Measurements from ENCODE around the gene TVP23C.
"Not testable (repeated sequence)": the region's sequence is repeated elsewhere in the genome, so short reads cannot be mapped to it uniquely, and the experiment has no call there.

TVP23C gene

GRCh38 chr17:15507001-15507400 lies 56.3 kb downstream of the TVP23C start:
- no peaks in the 10 kb centered on the region for H4K20me1 ChIP-seq (ENCODE audit: insufficient read depth, low read length, poor library complexity, severe bottlenecking)
- H3K27me3 ChIP-seq (ENCODE audit: insufficient read depth, low read length, poor library complexity, severe bottlenecking): no peaks in the 10 kb centered on the region
- no peak overlapping the region for H2AFZ ChIP-seq (ENCODE audit: low read length)
- no peaks in the 10 kb centered on the region for H3K9me3 ChIP-seq (ENCODE audit: insufficient read depth, low read depth, low read length)
- H3F3A ChIP-seq (ENCODE audit: low read depth): no peaks in the 10 kb centered on the region
- no peak overlapping the region for H3K4me2 ChIP-seq (ENCODE audit: low read depth, low read length, poor library complexity, severe bottlenecking)
- no peaks in the 10 kb centered on the region for H3K9me2 ChIP-seq (replicated peaks; ENCODE audit: low read depth, low read length)
- H3K9ac ChIP-seq (ENCODE audit: low read depth, low read length, poor library complexity, severe bottlenecking): no peak overlapping the region
- H3K79me2 ChIP-seq (ENCODE audit: insufficient read depth, low read length): no peaks in the 10 kb centered on the region
- no peak for TF ChIP-seq CTCF (conservative IDR thresholded peaks at IDR 0.05; ENCODE audit: low read length)
- no peak for TF ChIP-seq EZH2phosphoT487 (IDR thresholded peaks at IDR 0.05; ENCODE audit: borderline replicate concordance)
- H3K4me1 ChIP-seq (ENCODE audit: insufficient read depth, low read length, poor library complexity, severe bottlenecking): no peaks in the 10 kb centered on the region
- no peaks in the 10 kb centered on the region for H3K36me3 ChIP-seq (ENCODE audit: insufficient read depth, low read length)
- H3K4me3 ChIP-seq (ENCODE audit: low read length, poor library complexity, severe bottlenecking): no peak overlapping the region

GRCh38 chr17:15505708-15506107 lies 57.6 kb downstream of the TVP23C start:
- H3K9me3 ChIP-seq (ENCODE audit: insufficient read depth, low read depth, low read length); H3K27me3 ChIP-seq (ENCODE audit: insufficient read depth, low read length, poor library complexity, severe bottlenecking); H2AFZ ChIP-seq (ENCODE audit: low read length); H3K79me2 ChIP-seq (ENCODE audit: insufficient read depth, low read length); H3K36me3 ChIP-seq (ENCODE audit: insufficient read depth, low read length); H3K9me2 ChIP-seq (replicated peaks; ENCODE audit: low read depth, low read length); H4K20me1 ChIP-seq (ENCODE audit: insufficient read depth, low read length, poor library complexity, severe bottlenecking); H3F3A ChIP-seq (ENCODE audit: low read depth); H3K9ac ChIP-seq (ENCODE audit: low read depth, low read length, poor library complexity, severe bottlenecking); H3K4me2 ChIP-seq (ENCODE audit: low read depth, low read length, poor library complexity, severe bottlenecking); H3K4me1 ChIP-seq (ENCODE audit: insufficient read depth, low read length, poor library complexity, severe bottlenecking); H3K4me3 ChIP-seq (ENCODE audit: low read length, poor library complexity, severe bottlenecking): not testable (repeated sequence)

GRCh38 chr17:15503731-15504130 lies 59.6 kb downstream of the TVP23C start:
- H3K4me3 ChIP-seq (ENCODE audit: low read length, poor library complexity, severe bottlenecking): no peak overlapping the region
- no peaks in the 10 kb centered on the region for H4K20me1 ChIP-seq (ENCODE audit: insufficient read depth, low read length, poor library complexity, severe bottlenecking)
- no peaks in the 10 kb centered on the region for H3K79me2 ChIP-seq (ENCODE audit: insufficient read depth, low read length)
- no peak overlapping the region for H3K4me2 ChIP-seq (ENCODE audit: low read depth, low read length, poor library complexity, severe bottlenecking)
- H3K36me3 ChIP-seq (ENCODE audit: insufficient read depth, low read length): no peaks in the 10 kb centered on the region
- H2AFZ ChIP-seq (ENCODE audit: low read length): no peak overlapping the region
- H3K9me3 ChIP-seq (ENCODE audit: insufficient read depth, low read depth, low read length): no peaks in the 10 kb centered on the region
- H3K4me1 ChIP-seq (ENCODE audit: insufficient read depth, low read length, poor library complexity, severe bottlenecking): no peaks in the 10 kb centered on the region
- TF ChIP-seq CTCF (conservative IDR thresholded peaks at IDR 0.05; ENCODE audit: low read length): no peak
- TF ChIP-seq EZH2phosphoT487 (IDR thresholded peaks at IDR 0.05; ENCODE audit: borderline replicate concordance): no peak
- H3K27me3 ChIP-seq (ENCODE audit: insufficient read depth, low read length, poor library complexity, severe bottlenecking): no peaks in the 10 kb centered on the region
- no peaks in the 10 kb centered on the region for H3K9me2 ChIP-seq (replicated peaks; ENCODE audit: low read depth, low read length)
- no peaks in the 10 kb centered on the region for H3F3A ChIP-seq (ENCODE audit: low read depth)
- H3K9ac ChIP-seq (ENCODE audit: low read depth, low read length, poor library complexity, severe bottlenecking): no peak overlapping the region

GRCh38 chr17:15502369-15503112 lies 60.7 kb downstream of the TVP23C start:
- Histone ChIP-seq H4K20me1 (ENCODE audit: insufficient read depth, low read length, poor library complexity, severe bottlenecking) (no peaks in the 10 kb centered on the region), H3K4me2 (ENCODE audit: low read depth, low read length, poor library complexity, severe bottlenecking) (no peak overlapping the region), H3K4me1 (ENCODE audit: insufficient read depth, low read length, poor library complexity, severe bottlenecking) (no peaks in the 10 kb centered on the region), H3K9me3 (ENCODE audit: insufficient read depth, low read depth, low read length) (no peaks in the 10 kb centered on the region), H3K9me2 (replicated peaks; ENCODE audit: low read depth, low read length) (no peaks in the 10 kb centered on the region), H2AFZ (ENCODE audit: low read length) (peak overlapping the region; percentile 42; the same call in 1 of the 2 replicates), H3K9ac (ENCODE audit: low read depth, low read length, poor library complexity, severe bottlenecking) (no peak overlapping the region), H3K4me3 (ENCODE audit: low read length, poor library complexity, severe bottlenecking) (no peak overlapping the region), H3K79me2 (ENCODE audit: insufficient read depth, low read length) (no peaks in the 10 kb centered on the region), H3F3A (ENCODE audit: low read depth) (no peaks in the 10 kb centered on the region), H3K36me3 (ENCODE audit: insufficient read depth, low read length) (no peaks in the 10 kb centered on the region), H3K27me3 (ENCODE audit: insufficient read depth, low read length, poor library complexity, severe bottlenecking) (no peaks in the 10 kb centered on the region)
- peak; percentile 91 for TF ChIP-seq CTCF (conservative IDR thresholded peaks at IDR 0.05; ENCODE audit: low read length)
- no peak for TF ChIP-seq EZH2phosphoT487 (IDR thresholded peaks at IDR 0.05; ENCODE audit: borderline replicate concordance)
